Suprapubic skin (tissue), 4 donors: Measurements from ENCODE around the gene ALG10B.
"Not testable (repeated sequence)": the region's sequence is repeated elsewhere in the genome, so short reads cannot be mapped to it uniquely, and the experiment has no call there.

Source experiments
- CTCF ChIP-seq, 2 donors: fragments of 200-600 bp in 1 of 2; fragments of 450-650 bp in 1 of 2; sonication (generic) in 1 of 2; IDR thresholded peaks; one replicate each; pipeline ENCODE4 v1.5.1; 2016 to 2019; ENCODE audit warnings: antibody characterized with exemption in 2 of 2, mild to moderate bottlenecking in 1 of 2, moderate library complexity in 1 of 2
- EP300 ChIP-seq: sonication (generic); formaldehyde crosslinking; IDR thresholded peaks from one replicate; pipeline ENCODE4 v1.6.1; 2017; ENCODE audit warnings: antibody characterized with exemption
- POLR2A ChIP-seq, 2 donors: fragments of 450-650 bp; IDR thresholded peaks; one replicate each; pipeline ENCODE4 v1.6.1; 2017; ENCODE audit warnings: antibody characterized with exemption in 2 of 2, mild to moderate bottlenecking in 2 of 2, moderate library complexity in 2 of 2
- POLR2AphosphoS5 ChIP-seq, 3 donors: sonication (generic); formaldehyde crosslinking; IDR thresholded peaks; one replicate each; pipeline ENCODE4 v1.6.1; 2017; ENCODE audit warnings: antibody characterized with exemption in 3 of 3

- TF ChIP-seq CTCF (IDR thresholded peaks at IDR 0.05); POLR2AphosphoS5 (IDR thresholded peaks at IDR 0.05); POLR2A (IDR thresholded peaks at IDR 0.05); EP300: not testable (repeated sequence)
Observed at GRCh38 chr12:38330414-38330813, 13.8 kb downstream of the ALG10B start.
